Sigmoid colon (tissue), 7 donors: ENCODE results near the gene FURIN. TPM values are rescaled to one million over a fixed set of nuclear protein-coding genes. Genes with fewer than 3 reads are reported as not detected.

Experiments used
- DNase-seq: peaks from one replicate; pipeline ENCODE4 v3.0.0-alpha.2; 2019
- H3K27ac ChIP-seq, 4 donors: fragments of 200-600 bp; sonication (generic); one replicate each; pipeline ENCODE4 v1.5.1; 2016 to 2019; ENCODE audit warnings: mild to moderate bottlenecking in 1 of 4
- H3K27me3 ChIP-seq, 3 donors: fragments of 200-600 bp; sonication (generic); one replicate each; pipeline ENCODE4 v1.5.1; 2019; ENCODE audit warnings: mild to moderate bottlenecking in 1 of 3
- H3K36me3 ChIP-seq, 4 donors: fragments of 200-600 bp; sonication (generic); one replicate each; pipeline ENCODE4 v1.5.1; 2016 to 2019
- H3K4me1 ChIP-seq, 4 donors: fragments of 200-600 bp; sonication (generic); one replicate each; pipeline ENCODE4 v1.5.1; 2017 to 2019
- H3K4me3 ChIP-seq, 4 donors: fragments of 200-600 bp; sonication (generic); one replicate each; pipeline ENCODE4 v1.5.1; 2017 to 2019; ENCODE audit warnings: mild to moderate bottlenecking in 2 of 4, moderate library complexity in 1 of 4
- H3K9me3 ChIP-seq, 4 donors: fragments of 200-600 bp in 3 of 4; sonication (generic) in 3 of 4; one replicate each; pipeline versions ENCODE4 v1.5.1 to v1.6.1; 2013 to 2019
- CTCF ChIP-seq, 4 experiments: fragments of 450-650 bp in 3 of 4; fragments of 200-600 bp in 1 of 4; IDR thresholded peaks; one replicate each; pipeline ENCODE4 v1.5.1; 2016 to 2019; ENCODE audit warnings: antibody characterized with exemption in 4 of 4, mild to moderate bottlenecking in 3 of 4, moderate library complexity in 2 of 4
- EP300 ChIP-seq, 4 donors: sonication (generic); formaldehyde crosslinking; IDR thresholded peaks; one replicate each; pipeline ENCODE4 v1.6.1; 2017; ENCODE audit warnings: antibody characterized with exemption in 4 of 4
- POLR2A ChIP-seq, 2 donors: fragments of 450-650 bp; IDR thresholded peaks; one replicate each; pipeline ENCODE4 v1.6.1; 2016; ENCODE audit warnings: antibody characterized with exemption in 2 of 2, mild to moderate bottlenecking in 2 of 2, moderate library complexity in 2 of 2
- POLR2AphosphoS5 ChIP-seq, 4 donors: sonication (generic); formaldehyde crosslinking; IDR thresholded peaks; one replicate each; pipeline ENCODE4 v1.6.1; 2017; ENCODE audit warnings: antibody characterized with exemption in 4 of 4
- WGBS, 2 donors: extraction: QIAGEN DNeasy Blood & Tissue Kit; methylation state at CpG; one replicate each; pipeline ENCODE4 v1.1.7; 2013; 5-methylcytosine and 5-hydroxymethylcytosine counted together
- intact Hi-C: fragments of 100-400 bp; cut with DNase I; formaldehyde crosslinking; loops from one replicate; pipeline ENCODE4 v1.15.1; 2023
- polyA plus RNA-seq, 3 donors: library from polyadenylated mRNA; stranded (reverse); fragments of 200-250 nt; gene quantifications; one replicate each; pipeline ENCODE4 v1.2.3, GENCODE V29; 2013
- total RNA-seq, 4 donors: library from RNA; depleted of rRNA; stranded (reverse); fragments of >200 nt; gene quantifications; one replicate each; pipeline ENCODE4 v1.1.0, GENCODE V29; 2016
- donor health status: healthy with polysubstance abuse.
- donor health status: Bipolar disorder and iron deficiency.
- donor health status: healthy.

Gene FURIN
- total RNA-seq (10 to 100 TPM; 21.0 to 35.0 (median 24.3) TPM), polyA plus RNA-seq (10 to 100 TPM; 23.4 to 69.2 (median 30.1) TPM)

GRCh38 chr15:90868261-90868689 lies at the start of gene FURIN:
TSS of gene FURIN (plus strand) at chr15:90868588. CDS start at chr15:90875741, 7,153 bp downstream.
- Histone ChIP-seq H3K27me3 (no peaks in the 10 kb centered on the region), H3K4me1 (peaks cover 0 to 37% (median 23%) of the 10 kb centered on the region in 4 donors), H3K36me3 (no peaks in the 10 kb centered on the region), H3K9me3 (no peaks in the 10 kb centered on the region), H3K4me3 (no peak within 1 kb of the TSS), H3K27ac (peak within 1 kb of the TSS; percentile 22 to 95 (median 93))
- DNase-seq: no peak
- whole genome bisulfite sequencing, 2 donors: 21 to 64% methylated on average over 6 of the region's 6 CpGs
- TF ChIP-seq CTCF (IDR thresholded peaks at IDR 0.05) (no peak), POLR2AphosphoS5 (IDR thresholded peaks at IDR 0.05) (no peak), POLR2A (IDR thresholded peaks at IDR 0.05) (no peak), EP300 (IDR thresholded peaks at IDR 0.05) (no peak)
- intact Hi-C loops: no loop called here

- Histone ChIP-seq H3K9me3 (no peaks in the 10 kb centered on the region), H3K27me3 (no peaks in the 10 kb centered on the region), H3K27ac (no peak overlapping the region), H3K36me3 (no peaks in the 10 kb centered on the region), H3K4me1 (no peaks in the 10 kb centered on the region), H3K4me3 (no peak overlapping the region)
- 90 to 91% methylated on average over 6 of the region's 6 CpGs for WGBS, 2 donors
- TF ChIP-seq POLR2AphosphoS5 (IDR thresholded peaks at IDR 0.05): no peak
- TF ChIP-seq POLR2A (IDR thresholded peaks at IDR 0.05): no peak
- TF ChIP-seq EP300 (IDR thresholded peaks at IDR 0.05): no peak
- no peak for TF ChIP-seq CTCF (IDR thresholded peaks at IDR 0.05)
- intact Hi-C loops: no loop called here
- peak; percentile 46 for DNase-seq
Observed at GRCh38 chr15:90819390-90819789, 49.0 kb upstream of the FURIN start.

GRCh38 chr15:90819850-90820249 lies 48.5 kb upstream of the FURIN start:
- Histone ChIP-seq H3K36me3 (no peaks in the 10 kb centered on the region), H3K27me3 (no peaks in the 10 kb centered on the region), H3K9me3 (no peaks in the 10 kb centered on the region), H3K4me1 (no peaks in the 10 kb centered on the region), H3K27ac (no peak overlapping the region), H3K4me3 (no peak overlapping the region)
- peak; percentile 58 for DNase-seq
- intact Hi-C loops: no loop called here
- TF ChIP-seq EP300 (IDR thresholded peaks at IDR 0.05) (no peak), POLR2AphosphoS5 (IDR thresholded peaks at IDR 0.05) (no peak), CTCF (IDR thresholded peaks at IDR 0.05) (no peak), POLR2A (IDR thresholded peaks at IDR 0.05) (no peak)
- 72 to 79% methylated on average over 12 of the region's 12 CpGs for WGBS, 2 donors

- Histone ChIP-seq H3K9me3 (no peaks in the 10 kb centered on the region), H3K4me1 (no peaks in the 10 kb centered on the region), H3K36me3 (no peaks in the 10 kb centered on the region), H3K4me3 (no peak overlapping the region), H3K27me3 (no peaks in the 10 kb centered on the region), H3K27ac (no peak overlapping the region)
- TF ChIP-seq CTCF (IDR thresholded peaks at IDR 0.05) (no peak), EP300 (IDR thresholded peaks at IDR 0.05) (no peak), POLR2A (IDR thresholded peaks at IDR 0.05) (no peak), POLR2AphosphoS5 (IDR thresholded peaks at IDR 0.05) (no peak)
- intact Hi-C loops: no loop called here
- 93 to 96% methylated on average over 7 of the region's 7 CpGs for WGBS, 2 donors
- peak; percentile 62 for DNase-seq
Observed at GRCh38 chr15:90820481-90820880, 47.9 kb upstream of the FURIN start.
